Measurements from ENCODE around the gene CNNM4. TPM values are rescaled to one million over a fixed set of nuclear protein-coding genes. Genes with fewer than 3 reads are reported as not detected.
"Not testable (repeated sequence)": the region's sequence is repeated elsewhere in the genome, so short reads cannot be mapped to it uniquely, and the experiment has no call there.

The CNNM4 gene
- total and polyA plus RNA-seq, 10 donors, result 1.5 to 14.4 (median 7.8) TPM

DNA sequence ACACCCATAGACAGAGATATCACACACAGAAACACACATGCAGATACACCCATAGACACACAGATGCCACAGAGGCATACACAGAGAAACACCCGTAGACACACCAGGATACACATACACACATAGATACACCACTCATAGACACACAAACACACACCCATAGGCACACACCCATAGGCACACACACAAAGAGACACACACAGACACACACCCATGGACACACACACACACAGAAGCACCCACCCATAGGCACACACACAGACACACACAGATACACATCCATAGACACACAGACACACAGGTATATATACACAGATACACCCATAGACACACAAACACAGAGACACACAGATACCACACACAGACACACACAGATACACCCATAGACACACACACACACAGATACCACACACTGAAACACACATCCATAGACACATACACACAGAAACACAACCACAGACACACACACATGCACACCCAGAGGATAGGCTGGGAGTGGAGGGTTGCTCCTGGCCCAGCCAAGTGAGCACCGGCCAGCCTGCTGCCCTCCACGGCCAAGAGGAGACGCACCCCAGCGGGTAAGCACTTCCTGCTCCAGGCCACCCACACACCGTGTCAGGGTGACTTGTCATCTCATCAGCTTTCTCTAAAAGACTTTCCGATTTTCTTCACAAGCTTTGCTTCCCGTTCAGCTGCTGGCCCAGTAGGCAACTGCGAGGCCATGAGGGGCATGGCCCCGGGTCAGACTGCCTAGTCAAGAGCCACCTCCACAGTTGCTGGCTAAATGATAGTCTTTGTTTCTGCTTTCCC is 41.3 kb downstream of the CNNM4 start:
- intact Hi-C loops (cut with DNase I; ENCODE audit: low total_unique reads), result no loop called here
- peaks cover 0 to 49% (median 28%) of the 10 kb centered on the region in 6 donors for H3K36me3 ChIP-seq
- WGBS, 5 donors, result 42 to 75% (median 62%) methylated on average over 9 to 10 of the region's 10 CpGs
- peak overlapping the region in 7 of 8 donors; percentile 6 to 81 (median 48) for H3K27ac ChIP-seq
- H3K9me3 ChIP-seq, result no peaks in the 10 kb centered on the region
- H3K27me3 ChIP-seq (replicated peaks in 1 of 7), result no peaks in the 10 kb centered on the region
- peaks cover 7 to 50% (median 27%) of the 10 kb centered on the region in 6 donors for H3K4me1 ChIP-seq
- TF ChIP-seq POLR2AphosphoS5 (IDR thresholded peaks at IDR 0.05) (peak; percentile 34 to 66 (median 39)), POLR2A (IDR thresholded peaks at IDR 0.05) (no peak)
- TF ChIP-seq, protein P1, sequence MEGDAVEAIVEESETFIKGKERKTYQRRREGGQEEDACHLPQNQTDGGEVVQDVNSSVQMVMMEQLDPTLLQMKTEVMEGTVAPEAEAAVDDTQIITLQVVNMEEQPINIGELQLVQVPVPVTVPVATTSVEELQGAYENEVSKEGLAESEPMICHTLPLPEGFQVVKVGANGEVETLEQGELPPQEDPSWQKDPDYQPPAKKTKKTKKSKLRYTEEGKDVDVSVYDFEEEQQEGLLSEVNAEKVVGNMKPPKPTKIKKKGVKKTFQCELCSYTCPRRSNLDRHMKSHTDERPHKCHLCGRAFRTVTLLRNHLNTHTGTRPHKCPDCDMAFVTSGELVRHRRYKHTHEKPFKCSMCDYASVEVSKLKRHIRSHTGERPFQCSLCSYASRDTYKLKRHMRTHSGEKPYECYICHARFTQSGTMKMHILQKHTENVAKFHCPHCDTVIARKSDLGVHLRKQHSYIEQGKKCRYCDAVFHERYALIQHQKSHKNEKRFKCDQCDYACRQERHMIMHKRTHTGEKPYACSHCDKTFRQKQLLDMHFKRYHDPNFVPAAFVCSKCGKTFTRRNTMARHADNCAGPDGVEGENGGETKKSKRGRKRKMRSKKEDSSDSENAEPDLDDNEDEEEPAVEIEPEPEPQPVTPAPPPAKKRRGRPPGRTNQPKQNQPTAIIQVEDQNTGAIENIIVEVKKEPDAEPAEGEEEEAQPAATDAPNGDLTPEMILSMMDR (IDR thresholded peaks at IDR 0.05 in 8 of 11, conservative IDR thresholded peaks at IDR 0.05 in 3 of 11), result no peak
- H3K4me3 ChIP-seq, result no peak overlapping the region
- DNase-seq, result peak; percentile 90

DNA sequence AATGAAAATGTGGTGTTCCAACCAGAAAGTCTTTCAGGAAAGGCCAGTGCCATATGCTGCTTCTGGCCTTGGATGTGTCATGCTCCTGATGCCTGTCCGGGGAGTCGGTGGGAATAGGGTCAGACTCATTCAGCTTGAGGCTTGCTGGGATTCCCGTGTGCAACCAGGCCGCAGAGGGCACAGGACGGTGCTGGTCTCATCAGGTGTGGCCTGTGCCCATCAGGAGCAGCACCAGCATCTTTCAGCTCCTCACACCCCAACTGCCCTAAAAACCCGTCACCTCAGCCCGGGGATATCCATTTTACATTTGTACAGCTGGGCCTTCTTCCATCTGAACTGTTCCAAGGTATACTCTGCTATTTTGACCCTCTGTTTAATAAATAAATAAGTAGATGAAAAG is 42.0 kb downstream of the CNNM4 start:
- H3K27ac ChIP-seq, result peak overlapping the region in 6 of 8 donors; percentile 6 to 81 (median 50)
- peaks cover 0 to 41% (median 21%) of the 10 kb centered on the region in 6 donors for H3K36me3 ChIP-seq
- H3K9me3 ChIP-seq, result no peaks in the 10 kb centered on the region
- 92 to 97% (median 94%) methylated on average over 7 of the region's 7 CpGs for WGBS, 5 donors
- TF ChIP-seq POLR2A (IDR thresholded peaks at IDR 0.05), result no peak
- TF ChIP-seq, protein P1 (IDR thresholded peaks at IDR 0.05 in 8 of 11, conservative IDR thresholded peaks at IDR 0.05 in 3 of 11), result no peak
- TF ChIP-seq POLR2AphosphoS5 (IDR thresholded peaks at IDR 0.05), result no peak
- H3K4me3 ChIP-seq, result no peak overlapping the region
- H3K4me1 ChIP-seq, result peaks cover 7 to 58% (median 34%) of the 10 kb centered on the region in 6 donors
- H3K27me3 ChIP-seq (replicated peaks in 1 of 7), result no peaks in the 10 kb centered on the region
- peak; percentile 63 for DNase-seq
- intact Hi-C loops (cut with DNase I; ENCODE audit: low total_unique reads), result no loop called here

DNA sequence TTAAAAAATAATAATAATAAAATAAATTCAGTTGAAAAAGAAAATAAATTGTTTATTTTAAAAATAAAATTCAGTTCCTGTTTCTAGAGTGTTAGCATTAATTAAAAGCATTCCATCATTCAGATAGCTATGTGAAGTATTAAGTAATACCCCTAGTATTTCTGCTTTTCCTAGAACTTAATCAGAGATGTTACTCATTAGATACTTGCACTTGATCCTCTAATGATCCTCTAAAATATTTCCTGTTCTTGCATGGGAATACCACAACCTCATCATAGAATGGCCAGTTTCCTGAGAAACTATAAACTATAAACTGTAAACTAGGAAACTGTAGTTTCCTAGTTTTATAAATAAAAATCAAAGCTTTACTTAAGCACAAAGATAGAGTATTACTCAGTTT is 44.3 kb downstream of the CNNM4 start:
- H3K4me1 ChIP-seq, result peaks cover 7 to 73% (median 42%) of the 10 kb centered on the region in 6 donors
- peak overlapping the region in 5 of 8 donors; percentile 1 to 59 (median 34) for H3K27ac ChIP-seq
- H3K27me3 ChIP-seq (replicated peaks in 1 of 7), result no peaks in the 10 kb centered on the region
- intact Hi-C loops (cut with DNase I; ENCODE audit: low total_unique reads), result no loop called here
- no peak for DNase-seq
- no peaks in the 10 kb centered on the region for H3K9me3 ChIP-seq
- H3K4me3 ChIP-seq, result no peak overlapping the region
- peaks cover 0 to 36% (median 7%) of the 10 kb centered on the region in 6 donors for H3K36me3 ChIP-seq
- TF ChIP-seq POLR2A (IDR thresholded peaks at IDR 0.05) (no peak), POLR2AphosphoS5 (IDR thresholded peaks at IDR 0.05) (no peak)
- TF ChIP-seq, protein P1 (IDR thresholded peaks at IDR 0.05 in 8 of 11, conservative IDR thresholded peaks at IDR 0.05 in 3 of 11), result no peak

DNA sequence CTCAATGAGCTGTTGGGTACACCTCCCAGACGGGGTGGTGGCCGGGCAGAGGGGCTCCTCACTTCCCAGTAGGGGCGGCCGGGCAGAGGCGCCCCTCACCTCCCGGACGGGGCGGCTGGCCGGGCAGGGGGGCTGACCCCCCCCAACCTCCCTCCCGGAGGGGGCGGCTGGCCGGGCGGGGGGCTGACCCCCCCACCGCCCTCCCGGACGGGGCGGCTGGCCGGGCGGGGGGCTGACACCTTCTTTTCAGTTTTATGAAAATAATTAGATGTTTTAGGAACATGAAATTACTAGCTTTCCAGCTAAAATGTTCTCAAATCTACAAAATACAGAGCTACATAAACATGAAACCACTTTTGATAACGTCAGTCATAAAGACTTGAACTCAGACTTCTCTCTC is 45.2 kb downstream of the CNNM4 start:
- Histone ChIP-seq H3K36me3 (peaks cover 0 to 42% (median 5%) of the 10 kb centered on the region in 6 donors), H3K4me1 (peaks cover 3 to 73% (median 38%) of the 10 kb centered on the region in 6 donors), H3K27ac (peak overlapping the region; percentile 31 to 95 (median 80))
- peak; percentile 60 for DNase-seq
- H3K4me3 ChIP-seq; H3K27me3 ChIP-seq (replicated peaks in 1 of 7); H3K9me3 ChIP-seq; intact Hi-C loops (cut with DNase I; ENCODE audit: low total_unique reads): not testable (repeated sequence)
- 80 to 98% (median 95%) methylated on average over 5 to 18 of the region's 20 CpGs for WGBS, 5 donors
